Lower lobe of right lung (tissue), 2 donors: Measurements from ENCODE around the gene JOSD2. TPM values are rescaled to one million over a fixed set of nuclear protein-coding genes. Genes with fewer than 3 reads are reported as not detected.

Experiments used
- ATAC-seq, 2 donors: fragments of 200-7000 bp; cut with Tn5 transposase; one replicate each; pipeline ENCODE4 v1.9.1; 2020 to 2022; ENCODE audit warnings: mild to moderate bottlenecking in 2 of 2, moderate library complexity in 2 of 2
- DNase-seq: peaks from one replicate; pipeline ENCODE4 v3.0.0-alpha.2; 2020
- H3K27ac ChIP-seq: fragments of 200-600 bp; one replicate; pipeline ENCODE4 v1.8.0; 2022
- H3K27me3 ChIP-seq: fragments of 200-600 bp; one replicate; pipeline ENCODE4 v1.8.0; 2022; ENCODE audit warnings: low read depth
- H3K36me3 ChIP-seq: fragments of 200-600 bp; one replicate; pipeline ENCODE4 v1.8.0; 2022; ENCODE audit warnings: mild to moderate bottlenecking
- H3K4me1 ChIP-seq: fragments of 200-600 bp; one replicate; pipeline ENCODE4 v1.8.0; 2022
- H3K4me3 ChIP-seq: fragments of 200-600 bp; one replicate; pipeline ENCODE4 v1.8.0; 2022; ENCODE audit warnings: mild to moderate bottlenecking
- H3K9me3 ChIP-seq: fragments of 200-600 bp; one replicate; pipeline ENCODE4 v1.8.0; 2022
- CTCF ChIP-seq: fragments of 200-600 bp; IDR thresholded peaks from one replicate; pipeline ENCODE4 v1.8.0; 2022; ENCODE audit warnings: antibody characterized with exemption, mild to moderate bottlenecking
- intact Hi-C: fragments of 100-400 bp; cut with DNase I; formaldehyde crosslinking; loops from one replicate; pipeline ENCODE4 v1.11.0; 2022
- total RNA-seq: library from RNA; stranded (reverse); fragmentation: NEBNext Ultra II Directional; extraction: Animal tissue kit (Norgen Biotek cat#: 25700); gene quantifications from one replicate; pipeline ENCODE4 v1.2.1, GENCODE V29; 2021
- donor health status: DM: no; HTN: yes; CAD: no; lungs with severe emphysema.

The JOSD2 gene
- total RNA-seq, 1 donor from 2014 or later = 40.4 TPM

- Histone ChIP-seq H3K27ac (no peak overlapping the region), H3K4me1 (peaks cover 5% of the 10 kb centered on the region), H3K36me3 (peaks cover 15% of the 10 kb centered on the region), H3K4me3 (peak overlapping the region; percentile 3), H3K9me3 (no peaks in the 10 kb centered on the region), H3K27me3 (peaks cover 6% of the 10 kb centered on the region)
- no peak for TF ChIP-seq CTCF
- DNase-seq = no peak
- intact Hi-C loops = no loop called here
- ATAC-seq = peak in 1 of 2 donors; percentile 28
Observed at GRCh38 chr19:50488389-50489194, 22.4 kb downstream of the JOSD2 start.

- H3K36me3 ChIP-seq = peaks cover 30% of the 10 kb centered on the region
- peak; percentile 63 for DNase-seq
- peak; percentile 54 for TF ChIP-seq CTCF
- ATAC-seq = peak in 1 of 2 donors; percentile 7
- H3K4me1 ChIP-seq = peaks cover 5% of the 10 kb centered on the region
- no peak overlapping the region for H3K27ac ChIP-seq
- intact Hi-C loops = no loop called here
- no peaks in the 10 kb centered on the region for H3K9me3 ChIP-seq
- H3K27me3 ChIP-seq = peaks cover 6% of the 10 kb centered on the region
- H3K4me3 ChIP-seq = no peak overlapping the region
Observed at GRCh38 chr19:50486823-50487515, 24.0 kb downstream of the JOSD2 start.

- Histone ChIP-seq H3K36me3 (peaks cover 45% of the 10 kb centered on the region), H3K27me3 (peaks cover 6% of the 10 kb centered on the region), H3K4me1 (peaks cover 5% of the 10 kb centered on the region), H3K9me3 (no peaks in the 10 kb centered on the region), H3K4me3 (no peak overlapping the region), H3K27ac (no peak overlapping the region)
- TF ChIP-seq CTCF = no peak
- intact Hi-C loops = no loop called here
- no peak for DNase-seq
- no peak for ATAC-seq
Observed at GRCh38 chr19:50485284-50485955, 25.6 kb downstream of the JOSD2 start.

- intact Hi-C loops = no loop called here
Observed at GRCh38 chr19:50482916-50483315, 28.1 kb downstream of the JOSD2 start.

More at GRCh38 chr19:50482916-50483315, 28.1 kb downstream of the JOSD2 start:
- H3K4me3 ChIP-seq = no peak overlapping the region
- no peak overlapping the region for H3K27ac ChIP-seq
- H3K36me3 ChIP-seq = peaks cover 63% of the 10 kb centered on the region
- H3K4me1 ChIP-seq = peaks cover 10% of the 10 kb centered on the region
- TF ChIP-seq CTCF = no peak
- DNase-seq = no peak
- H3K27me3 ChIP-seq = peaks cover 6% of the 10 kb centered on the region
- no peak for ATAC-seq
- no peaks in the 10 kb centered on the region for H3K9me3 ChIP-seq
